Fibroblast of mammary gland (primary cell): ENCODE data around the gene SLAIN2.
A peak's percentile ranks its signal among the peaks of the same experiment; 100 is the strongest.

Experiments
- DNase-seq: peaks from one replicate; pipeline ENCODE4 v3.0.0-alpha.2; 2010; ENCODE audit warnings: low read depth
- H3K4me3 ChIP-seq: 2 replicates; pipeline ENCODE4 v1.5.1; 2011; ENCODE audit warnings: low read depth, mild to moderate bottlenecking, low read length, moderate library complexity; ENCODE audit not compliant: control insufficient read depth
- TF ChIP-seq, protein P1 (sequence below): conservative IDR thresholded peaks from 2 replicates; pipeline ENCODE4 v1.5.1; 2011; ENCODE audit warnings: low read depth, low read length, inconsistent platforms; ENCODE audit not compliant: control insufficient read depth, insufficient read depth

SLAIN2 gene

DNA sequence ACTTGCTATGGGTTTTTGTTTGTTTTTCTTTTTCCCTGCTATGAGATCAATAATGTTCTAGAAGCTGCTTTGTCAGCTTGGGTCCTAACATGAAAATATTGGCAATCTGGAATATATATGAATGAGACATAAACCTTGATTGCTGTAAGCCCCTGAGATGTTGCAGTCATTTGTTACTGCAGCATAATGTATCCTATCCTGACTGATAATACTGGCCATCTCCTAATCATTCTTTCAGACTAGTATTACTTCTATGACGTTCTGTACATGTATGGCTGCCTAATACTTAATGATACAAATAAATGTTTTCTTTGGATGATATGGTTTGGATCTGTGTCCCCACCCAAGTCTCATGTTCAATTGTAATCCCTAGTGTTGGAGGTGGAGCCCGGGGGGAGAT lies 19.3 kb upstream of the SLAIN2 start:
- no peak for DNase-seq
- TF ChIP-seq, protein P1, sequence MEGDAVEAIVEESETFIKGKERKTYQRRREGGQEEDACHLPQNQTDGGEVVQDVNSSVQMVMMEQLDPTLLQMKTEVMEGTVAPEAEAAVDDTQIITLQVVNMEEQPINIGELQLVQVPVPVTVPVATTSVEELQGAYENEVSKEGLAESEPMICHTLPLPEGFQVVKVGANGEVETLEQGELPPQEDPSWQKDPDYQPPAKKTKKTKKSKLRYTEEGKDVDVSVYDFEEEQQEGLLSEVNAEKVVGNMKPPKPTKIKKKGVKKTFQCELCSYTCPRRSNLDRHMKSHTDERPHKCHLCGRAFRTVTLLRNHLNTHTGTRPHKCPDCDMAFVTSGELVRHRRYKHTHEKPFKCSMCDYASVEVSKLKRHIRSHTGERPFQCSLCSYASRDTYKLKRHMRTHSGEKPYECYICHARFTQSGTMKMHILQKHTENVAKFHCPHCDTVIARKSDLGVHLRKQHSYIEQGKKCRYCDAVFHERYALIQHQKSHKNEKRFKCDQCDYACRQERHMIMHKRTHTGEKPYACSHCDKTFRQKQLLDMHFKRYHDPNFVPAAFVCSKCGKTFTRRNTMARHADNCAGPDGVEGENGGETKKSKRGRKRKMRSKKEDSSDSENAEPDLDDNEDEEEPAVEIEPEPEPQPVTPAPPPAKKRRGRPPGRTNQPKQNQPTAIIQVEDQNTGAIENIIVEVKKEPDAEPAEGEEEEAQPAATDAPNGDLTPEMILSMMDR = no peak

DNA sequence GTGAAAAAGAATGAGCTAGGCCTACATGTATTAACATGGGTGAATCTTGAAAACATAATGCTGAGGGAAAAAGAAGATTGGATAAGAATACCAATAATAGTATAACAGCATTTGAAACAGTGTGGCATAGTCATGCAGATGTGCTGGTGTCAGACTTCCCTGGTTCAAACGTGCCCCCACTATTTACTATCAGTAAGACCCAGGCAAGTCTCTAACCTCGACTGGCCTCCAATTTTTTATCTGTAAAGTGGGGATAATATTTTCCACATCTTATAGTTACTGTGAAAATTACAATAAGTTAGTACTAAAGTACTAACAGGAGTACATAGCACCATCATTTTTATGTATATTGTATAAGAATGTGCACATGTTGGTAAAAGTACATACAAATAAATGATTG lies 17.0 kb upstream of the SLAIN2 start:
- H3K4me3 ChIP-seq = no peak overlapping the region
- no peak for DNase-seq
- TF ChIP-seq, protein P1 = no peak

More for the DNA sequence above, 19.3 kb upstream of the SLAIN2 start:
- no peak overlapping the region for H3K4me3 ChIP-seq

DNA sequence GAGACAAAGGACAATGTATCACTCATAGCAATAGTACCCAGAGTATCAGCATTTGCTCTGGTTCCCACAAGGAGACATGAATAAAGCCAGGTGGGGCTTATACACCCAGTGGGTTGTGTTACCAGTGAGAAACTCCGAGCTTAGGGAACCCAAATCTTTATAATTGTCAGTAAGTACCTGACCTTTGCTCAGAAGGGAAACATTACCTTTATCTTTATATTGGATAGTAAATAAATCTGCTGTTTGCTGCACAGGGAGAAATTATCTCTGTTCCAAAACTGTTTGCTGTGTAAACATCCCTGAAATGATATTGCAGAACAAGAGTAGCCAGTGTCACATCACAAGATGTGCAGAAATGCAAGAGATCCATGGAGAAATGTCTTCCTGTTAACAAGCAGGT lies 12.1 kb upstream of the SLAIN2 start:
- TF ChIP-seq, protein P1 = no peak

DNA sequence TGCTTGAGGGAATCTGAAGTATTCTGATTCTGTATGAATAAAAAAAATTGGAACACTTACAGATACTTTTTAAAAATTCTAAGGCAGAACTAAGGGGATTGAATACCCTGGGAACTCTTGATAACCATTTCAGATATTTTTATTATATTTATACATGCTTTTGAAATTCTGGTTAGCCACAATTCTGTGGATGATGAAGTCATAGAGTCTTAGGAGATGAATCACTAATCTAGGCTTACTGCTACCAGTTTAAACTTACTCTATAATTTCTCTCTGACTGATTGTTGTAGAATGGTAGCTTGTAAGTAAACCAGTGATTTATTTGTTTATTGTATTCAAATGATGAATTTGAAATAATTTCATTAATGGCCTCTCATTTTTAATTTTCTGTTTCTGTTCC lies 11.4 kb upstream of the SLAIN2 start:
- H3K4me3 ChIP-seq = no peak overlapping the region
- TF ChIP-seq, protein P1 = no peak
- peak; percentile 88 for DNase-seq

More for the DNA sequence above, 12.1 kb upstream of the SLAIN2 start:
- no peak overlapping the region for H3K4me3 ChIP-seq
- DNase-seq = no peak

DNA sequence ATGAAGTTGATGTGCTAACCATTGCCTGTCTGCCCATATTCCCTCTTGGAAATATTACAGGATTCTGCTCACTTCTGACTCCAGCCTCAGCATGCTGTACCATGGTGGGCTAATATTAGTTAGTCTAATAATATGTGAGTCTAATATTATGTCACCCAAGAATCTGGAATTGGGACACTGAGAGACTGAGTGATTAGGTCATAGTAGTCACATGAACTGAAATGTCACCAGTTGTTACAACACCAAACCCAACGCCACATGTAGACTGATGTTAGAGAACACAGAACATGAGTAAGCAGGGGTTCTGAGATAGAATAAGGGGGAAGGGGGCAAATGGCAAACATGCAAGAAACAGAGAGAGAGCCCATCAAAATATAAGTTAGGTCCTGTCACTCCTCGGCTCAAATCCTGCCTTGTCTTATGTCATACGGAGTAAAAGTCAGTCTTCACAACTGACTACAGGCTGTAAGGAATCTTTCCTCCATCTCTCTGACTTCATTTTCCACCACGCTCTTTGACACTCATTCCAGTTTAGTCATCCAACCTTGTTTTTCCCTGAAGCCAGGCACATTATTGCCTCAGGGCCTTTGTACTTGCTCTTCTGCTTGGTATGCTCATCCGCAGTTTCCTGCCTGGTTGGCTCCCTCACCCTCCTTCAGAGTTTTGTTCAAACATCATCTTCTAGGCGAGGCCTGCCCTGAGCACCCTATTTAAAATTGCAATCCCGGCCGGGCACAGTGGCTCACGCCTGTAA lies 9.6 kb upstream of the SLAIN2 start:
- DNase-seq = peak; percentile 86
- TF ChIP-seq, protein P1 = no peak
- H3K4me3 ChIP-seq = no peak overlapping the region

DNA sequence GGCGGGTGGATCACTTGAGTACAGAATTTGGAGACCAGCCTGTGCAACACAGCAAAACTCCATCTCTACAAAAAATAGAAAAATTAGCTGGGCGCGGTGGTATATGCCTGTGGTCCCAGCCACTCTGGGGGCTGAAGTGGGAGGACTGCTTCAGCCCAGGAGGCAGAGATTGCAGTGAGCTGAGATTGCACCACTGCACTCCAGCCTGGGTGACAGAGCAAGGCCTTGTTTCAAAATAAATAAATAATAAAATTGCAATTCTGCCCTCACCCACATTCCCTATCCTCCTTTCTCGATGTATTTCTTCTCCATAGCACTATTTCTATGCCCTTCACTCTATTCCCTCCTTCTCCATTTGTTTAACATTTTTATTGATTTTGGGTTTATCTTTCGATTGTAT lies 8.7 kb upstream of the SLAIN2 start:
- no peak for DNase-seq
- H3K4me3 ChIP-seq = no peak overlapping the region
- TF ChIP-seq, protein P1 = no peak
